Measurements from ENCODE around the gene LIPI.

GRCh38 chr21:14243874-14244273 is 33.1 kb upstream of the LIPI start:
- TF ChIP-seq CTCF (IDR thresholded peaks at IDR 0.05; ENCODE audit: low read length), result no peak
- no peak for TF ChIP-seq EZH2 (IDR thresholded peaks at IDR 0.05; ENCODE audit: borderline replicate concordance, low read length)

Measured in OCI-LY1 (cell line).